Stimulated activated CD8-positive, alpha-beta memory T cell treated with anti-CD3 and anti-CD28 coated beads, Interleukin-7, amount 100 ng/mL, for 1 hour (primary cell): Measurements from ENCODE around the gene CHST11.
"Not testable (repeated sequence)": the region's sequence is repeated elsewhere in the genome, so short reads cannot be mapped to it uniquely, and the experiment has no call there.

Experiments
- DNase-seq, 2 donors: peaks; one replicate each; pipeline ENCODE4 v3.0.0-alpha.2; 2020; ENCODE audit warnings: low read depth in 2 of 2

CHST11 gene

DNA sequence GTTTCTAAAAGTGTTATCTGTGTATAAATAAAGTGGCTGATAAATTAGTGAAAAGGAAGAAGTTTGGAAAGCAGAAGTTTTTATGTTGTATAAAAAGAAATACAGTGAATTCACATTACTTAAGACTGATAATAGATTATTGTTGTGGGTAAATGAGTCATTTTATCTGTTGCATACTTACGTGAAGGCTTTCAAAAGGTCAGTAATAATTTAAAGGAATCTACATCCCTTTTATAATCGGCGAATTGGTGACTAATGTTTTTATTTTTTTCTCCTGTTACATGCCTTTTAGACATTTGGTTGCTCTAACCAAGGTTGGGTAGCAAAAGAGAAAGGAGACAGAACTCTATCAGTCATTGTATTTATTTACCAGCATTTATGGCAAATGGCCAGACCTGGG, 345.5 kb downstream of the CHST11 start:
- no peak for DNase-seq

DNA sequence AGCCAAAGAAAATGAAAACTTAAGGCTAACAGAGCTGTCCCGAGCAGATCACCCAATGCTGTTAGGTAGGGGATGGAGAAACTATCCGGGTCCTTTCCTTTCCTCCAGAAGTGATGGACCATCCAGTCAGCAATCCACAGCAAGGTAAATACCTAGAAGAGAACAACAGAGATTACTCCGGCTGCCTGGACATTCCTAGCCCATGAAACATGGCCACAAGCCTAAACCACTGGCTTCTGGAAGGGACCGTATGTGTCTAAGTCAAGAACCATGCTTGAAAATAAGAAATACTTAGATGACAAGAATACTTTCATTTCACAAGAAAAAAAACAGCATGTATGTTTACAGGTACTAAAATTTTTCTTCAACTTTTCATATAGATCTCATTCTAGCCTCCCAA, 348.4 kb downstream of the CHST11 start:
- DNase-seq = no peak

DNA sequence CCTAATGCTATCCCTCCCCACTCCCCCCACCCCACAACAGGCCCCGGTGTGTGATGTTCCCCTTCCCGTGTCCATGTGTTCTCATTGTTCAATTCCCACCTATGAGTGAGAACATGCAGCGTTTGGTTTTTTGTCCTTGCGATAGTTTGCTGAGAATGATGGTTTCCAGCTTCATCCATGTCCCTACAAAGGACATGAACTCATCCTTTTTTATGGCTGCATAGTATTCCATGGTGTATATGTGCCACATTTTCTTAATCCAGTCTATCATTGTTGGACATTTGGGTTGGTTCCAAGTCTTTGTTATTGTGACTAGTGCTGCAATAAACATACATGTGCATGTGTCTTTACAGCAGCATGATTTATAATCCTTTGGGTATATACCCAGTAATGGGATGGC, 349.4 kb downstream of the CHST11 start:
- not testable (repeated sequence) for DNase-seq

DNA sequence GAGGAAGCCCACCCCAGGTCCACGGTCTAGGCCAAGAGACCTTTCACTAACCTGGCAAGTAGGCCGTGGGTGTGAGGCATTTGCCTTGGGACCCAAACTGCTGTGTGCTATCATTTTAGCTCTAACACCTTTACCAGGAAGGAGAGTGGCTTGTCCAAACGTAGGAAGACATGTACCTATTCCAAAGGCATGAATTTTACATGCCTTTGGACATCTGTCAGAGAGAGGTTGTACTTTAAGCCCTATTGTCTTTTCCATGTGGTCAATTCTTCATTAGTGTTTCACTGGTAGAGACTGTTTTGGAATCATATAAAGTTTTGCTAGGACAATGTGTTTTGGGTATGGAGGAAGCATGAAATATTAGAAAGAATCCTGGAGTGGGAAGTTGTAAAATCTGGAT, 352.5 kb downstream of the CHST11 start:
- DNase-seq = no peak

DNA sequence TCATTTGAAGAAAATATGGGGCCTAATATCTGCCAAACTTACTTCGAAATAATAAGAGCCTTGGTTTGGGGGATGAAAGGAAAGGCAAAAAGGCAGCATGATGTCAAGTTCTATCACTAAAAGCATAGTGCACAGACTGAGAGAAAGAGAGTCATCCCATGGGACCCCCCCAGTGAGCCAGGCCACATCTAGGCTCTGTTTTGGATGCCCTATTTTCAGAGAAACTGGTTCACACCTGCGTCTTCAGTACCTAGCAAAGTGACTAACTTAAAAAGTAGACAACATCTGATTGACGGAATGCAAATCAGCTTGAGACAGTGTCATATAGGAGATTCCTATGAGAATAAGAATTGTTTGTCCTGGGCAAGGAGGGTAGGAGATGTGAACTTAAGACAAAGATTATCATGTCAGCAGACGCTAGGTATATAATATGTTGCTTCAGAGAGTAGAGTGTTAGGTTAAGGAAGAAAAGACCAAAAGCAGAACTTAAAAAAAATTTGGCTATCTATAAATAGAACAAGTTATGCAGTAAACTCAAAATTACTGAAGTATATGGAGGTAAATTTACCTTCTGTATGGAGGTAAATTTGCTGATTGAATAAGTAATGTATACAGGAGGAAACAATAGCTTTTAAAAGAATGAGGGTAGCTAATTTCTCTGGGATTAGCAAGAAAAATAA, 353.1 kb downstream of the CHST11 start:
- DNase-seq = no peak
